ENCODE measurements around the gene GZF1.

Gene GZF1

GRCh38 chr20:23404196-23404595, 42.2 kb downstream of the GZF1 start:
- Histone ChIP-seq H3K36me3 (replicated peaks; ENCODE audit: low read depth, low read length) (peaks cover 5% of the 10 kb centered on the region), H3K79me2 (ENCODE audit: low read length) (peaks cover 38% of the 10 kb centered on the region), H3K9me3 (ENCODE audit: insufficient read depth, low read length) (no peaks in the 10 kb centered on the region), H3K4me1 (ENCODE audit: low read length) (peaks cover 14% of the 10 kb centered on the region), H3K4me3 (ENCODE audit: low read length) (no peak overlapping the region), H3K27me3 (ENCODE audit: low read depth, low read length) (no peaks in the 10 kb centered on the region), H3K9ac (ENCODE audit: low read length) (no peak overlapping the region), H4K20me1 (ENCODE audit: insufficient read depth, low read length) (peaks cover 30% of the 10 kb centered on the region), H2AFZ (ENCODE audit: low read depth, low read length) (no peak overlapping the region), H3K4me2 (ENCODE audit: low read length) (no peak overlapping the region), H3K27ac (ENCODE audit: low read length) (no peak overlapping the region)
- TF ChIP-seq EZH2phosphoT487 (IDR thresholded peaks at IDR 0.05; ENCODE audit: low read depth) (no peak), CTCF (IDR thresholded peaks at IDR 0.05; ENCODE audit: low read depth, low read length) (no peak)

GRCh38 chr20:23406880-23407279, 44.9 kb downstream of the GZF1 start:
- Histone ChIP-seq H3K4me3 (ENCODE audit: low read length) (no peak overlapping the region), H3K4me1 (ENCODE audit: low read length) (peaks cover 10% of the 10 kb centered on the region)

GRCh38 chr20:23407781-23408464, 45.9 kb downstream of the GZF1 start:
- Histone ChIP-seq H3K36me3 (replicated peaks; ENCODE audit: low read depth, low read length) (no peaks in the 10 kb centered on the region), H3K4me3 (ENCODE audit: low read length) (no peak overlapping the region), H3K4me2 (ENCODE audit: low read length) (no peak overlapping the region), H4K20me1 (ENCODE audit: insufficient read depth, low read length) (peaks cover 34% of the 10 kb centered on the region), H3K27ac (ENCODE audit: low read length) (no peak overlapping the region), H3K27me3 (ENCODE audit: low read depth, low read length) (no peaks in the 10 kb centered on the region), H3K4me1 (ENCODE audit: low read length) (peaks cover 10% of the 10 kb centered on the region), H2AFZ (ENCODE audit: low read depth, low read length) (no peak overlapping the region), H3K79me2 (ENCODE audit: low read length) (peaks cover 69% of the 10 kb centered on the region), H3K9me3 (ENCODE audit: insufficient read depth, low read length) (no peaks in the 10 kb centered on the region), H3K9ac (ENCODE audit: low read length) (no peak overlapping the region)
- TF ChIP-seq EZH2phosphoT487 (IDR thresholded peaks at IDR 0.05; ENCODE audit: low read depth) (no peak), CTCF (IDR thresholded peaks at IDR 0.05; ENCODE audit: low read depth, low read length) (no peak)

More at GRCh38 chr20:23406880-23407279, 44.9 kb downstream of the GZF1 start:
- Histone ChIP-seq H3K27me3 (ENCODE audit: low read depth, low read length) (no peaks in the 10 kb centered on the region), H3K79me2 (ENCODE audit: low read length) (peaks cover 61% of the 10 kb centered on the region), H3K36me3 (replicated peaks; ENCODE audit: low read depth, low read length) (peaks cover 2% of the 10 kb centered on the region), H2AFZ (ENCODE audit: low read depth, low read length) (no peak overlapping the region), H3K9ac (ENCODE audit: low read length) (no peak overlapping the region), H3K4me2 (ENCODE audit: low read length) (no peak overlapping the region), H3K9me3 (ENCODE audit: insufficient read depth, low read length) (no peaks in the 10 kb centered on the region), H3K27ac (ENCODE audit: low read length) (no peak overlapping the region), H4K20me1 (ENCODE audit: insufficient read depth, low read length) (peaks cover 31% of the 10 kb centered on the region)
- TF ChIP-seq CTCF (IDR thresholded peaks at IDR 0.05; ENCODE audit: low read depth, low read length) (no peak), EZH2phosphoT487 (IDR thresholded peaks at IDR 0.05; ENCODE audit: low read depth) (no peak)

GRCh38 chr20:23408957-23409356, 47.0 kb downstream of the GZF1 start:
- no peaks in the 10 kb centered on the region for H3K36me3 ChIP-seq (replicated peaks; ENCODE audit: low read depth, low read length)
- peaks cover 29% of the 10 kb centered on the region for H4K20me1 ChIP-seq (ENCODE audit: insufficient read depth, low read length)
- H2AFZ ChIP-seq (ENCODE audit: low read depth, low read length), result no peak overlapping the region
- no peak overlapping the region for H3K4me3 ChIP-seq (ENCODE audit: low read length)
- H3K9ac ChIP-seq (ENCODE audit: low read length), result no peak overlapping the region
- TF ChIP-seq EZH2phosphoT487 (IDR thresholded peaks at IDR 0.05; ENCODE audit: low read depth) (no peak), CTCF (IDR thresholded peaks at IDR 0.05; ENCODE audit: low read depth, low read length) (no peak)
- H3K27me3 ChIP-seq (ENCODE audit: low read depth, low read length), result no peaks in the 10 kb centered on the region
- no peaks in the 10 kb centered on the region for H3K9me3 ChIP-seq (ENCODE audit: insufficient read depth, low read length)
- H3K4me2 ChIP-seq (ENCODE audit: low read length), result no peak overlapping the region
- peaks cover 10% of the 10 kb centered on the region for H3K4me1 ChIP-seq (ENCODE audit: low read length)
- no peak overlapping the region for H3K27ac ChIP-seq (ENCODE audit: low read length)
- peaks cover 70% of the 10 kb centered on the region for H3K79me2 ChIP-seq (ENCODE audit: low read length)
